K562 (cell line): Measurements from ENCODE around the gene IL18RAP. TPM values are rescaled to one million over a fixed set of nuclear protein-coding genes. Genes with fewer than 3 reads are reported as not detected.

Experiments
- CBX5 ChIP-seq: IDR thresholded peaks from 2 replicates; pipeline ENCODE4 v1.6.1; 2014; ENCODE audit warnings: low read depth, borderline replicate concordance
- CCNT2 ChIP-seq: IDR thresholded peaks from 2 replicates; pipeline ENCODE4 v1.6.1; 2011; ENCODE audit warnings: borderline replicate concordance, low read depth, mild to moderate bottlenecking, moderate library complexity, mixed read lengths, low read length; ENCODE audit not compliant: insufficient read length; ENCODE audit errors: extremely low read depth
- CREB5 ChIP-seq: fragments of 250-450 bp; sonication (Bioruptor Pico); IDR thresholded peaks from 2 replicates; pipeline ENCODE4 v1.5.0; 2020; ENCODE audit warnings: mild to moderate bottlenecking
- CXXC5 ChIP-seq: fragments of 250-450 bp; sonication (Bioruptor Pico); IDR thresholded peaks from 2 replicates; pipeline ENCODE4 v1.8.0; 2022; ENCODE audit warnings: inconsistent platforms, mild to moderate bottlenecking, moderate library complexity
- DMBX1 ChIP-seq: fragments of 250-450 bp; sonication (Bioruptor Pico); IDR thresholded peaks from 2 replicates; pipeline ENCODE4 v1.8.0; 2022; ENCODE audit warnings: inconsistent platforms, mild to moderate bottlenecking, moderate library complexity, borderline replicate concordance
- ELF2 ChIP-seq: fragments of 250-450 bp; sonication (Bioruptor Pico); IDR thresholded peaks from 2 replicates; pipeline ENCODE4 v1.5.0; 2021; ENCODE audit warnings: mild to moderate bottlenecking
- GTF2A2 ChIP-seq: IDR thresholded peaks from 2 replicates; pipeline ENCODE4 v1.6.1; 2016; ENCODE audit warnings: mild to moderate bottlenecking, missing genetic modification characterization, missing compliant biosample characterization
- HDAC3 ChIP-seq: fragments of 450-650 bp; IDR thresholded peaks from 2 replicates; pipeline ENCODE4 v1.6.1; 2018; ENCODE audit warnings: borderline replicate concordance, mild to moderate bottlenecking, moderate library complexity; ENCODE audit not compliant: partially characterized antibody
- LEF1 ChIP-seq: fragments of 450-650 bp; IDR thresholded peaks from 2 replicates; pipeline ENCODE4 v1.6.1; 2016; ENCODE audit warnings: mild to moderate bottlenecking
- MAFG ChIP-seq: fragments of 450-650 bp; conservative IDR thresholded peaks from 2 replicates; pipeline ENCODE4 v1.6.1; 2016; ENCODE audit warnings: missing genetic modification characterization, missing compliant biosample characterization
- MXI1 ChIP-seq: IDR thresholded peaks from 2 replicates; pipeline ENCODE4 v1.6.1; 2011; ENCODE audit warnings: low read depth, mild to moderate bottlenecking, improper control_type of control experiment, low read length
- NCOA1 ChIP-seq: fragments of 450-650 bp; IDR thresholded peaks from 2 replicates; pipeline ENCODE4 v1.6.1; 2016; ENCODE audit warnings: low read depth
- NFRKB ChIP-seq: fragments of 450-650 bp; IDR thresholded peaks from 2 replicates; pipeline ENCODE4 v1.6.1; 2016; ENCODE audit warnings: low read depth
- NR4A1 ChIP-seq, 2 experiments: fragments of 250-450 bp in 1 of 2; fragments of 450-650 bp in 1 of 2; sonication (Bioruptor Pico) in 1 of 2; IDR thresholded peaks; 2 replicates each; pipeline versions ENCODE4 v1.4.0 to v1.6.1; 2016 to 2020; ENCODE audit warnings: mild to moderate bottlenecking in 2 of 2, missing compliant biosample characterization in 1 of 2, missing genetic modification characterization in 1 of 2, moderate library complexity in 1 of 2
- NUFIP1 ChIP-seq: fragments of 450-650 bp; IDR thresholded peaks from 2 replicates; pipeline ENCODE4 v1.6.1; 2018; ENCODE audit not compliant: partially characterized antibody
- RBFOX2 ChIP-seq: fragments of 200-400 bp; formaldehyde crosslinking; IDR thresholded peaks from 2 replicates; pipeline ENCODE4 v1.6.1; 2017; ENCODE audit warnings: low read depth, mild to moderate bottlenecking, low read length, moderate library complexity
- SNAPC5 ChIP-seq: fragments of 250-450 bp; sonication (Bioruptor Pico); IDR thresholded peaks from 2 replicates; pipeline ENCODE4 v1.8.0; 2021; ENCODE audit warnings: moderate library complexity, mild to moderate bottlenecking, inconsistent platforms
- SP2 ChIP-seq: IDR thresholded peaks from 2 replicates; pipeline ENCODE4 v1.6.1; 2011; ENCODE audit warnings: mild to moderate bottlenecking, low read depth, low read length, moderate library complexity; ENCODE audit not compliant: poor library complexity, severe bottlenecking; ENCODE audit errors: extremely low read depth
- TRIM24 ChIP-seq, 2 experiments: fragments of 450-650 bp; IDR thresholded peaks; 2 replicates each; pipeline ENCODE4 v1.6.1; 2016
- USF2 ChIP-seq: sonication (generic); formaldehyde crosslinking; IDR thresholded peaks from 2 replicates; pipeline ENCODE4 v1.5.0; 2020; ENCODE audit warnings: missing genetic modification reagents
- ZBTB2 ChIP-seq: fragments of 450-650 bp; IDR thresholded peaks from 2 replicates; pipeline ENCODE4 v1.6.1; 2016; ENCODE audit warnings: antibody characterized with exemption
- ZNF146 ChIP-seq: IDR thresholded peaks from one replicate; pipeline ENCODE4 v1.6.1; 2018; ENCODE audit warnings: missing compliant biosample characterization; ENCODE audit not compliant: unreplicated experiment
- ZNF197 ChIP-seq: fragments of 200-800 bp; sonication (Bioruptor generic); IDR thresholded peaks from 2 replicates; pipeline ENCODE4 v1.6.1; 2016; ENCODE audit warnings: low read depth, missing genetic modification characterization, missing compliant biosample characterization
- ZNF316 ChIP-seq: fragments of 450-650 bp; IDR thresholded peaks from 2 replicates; pipeline ENCODE4 v1.6.1; 2016
- ZNF589 ChIP-seq: fragments of 200-800 bp; sonication (Bioruptor generic); IDR thresholded peaks from 2 replicates; pipeline ENCODE4 v1.6.1; 2016; ENCODE audit warnings: low read depth, missing genetic modification characterization, missing compliant biosample characterization
- polyA plus RNA-seq, 8 experiments: library from polyadenylated mRNA; depleted of rRNA in 4 of 8; stranded (reverse) in 5 of 8; unstranded in 3 of 8; fragments of >200 nt; fragmentation: Nextera tagmentation in 2 of 8; fragmentation: Illumina TruSeq in 1 of 8; extraction: Ambion mirVana in 2 of 8; extraction: Trizol in 1 of 8; gene quantifications; 2 replicates each; pipeline versions ENCODE4 v1.2.1 to v1.2.3, GENCODE V29; 2011 to 2014; ENCODE audit warnings: inconsistent platforms in 1 of 8, missing spikeins in 1 of 8
- total RNA-seq, 7 experiments: library from RNA; depleted of rRNA in 6 of 7; stranded (reverse); fragments of >200 nt in 6 of 7; fragmentation: Illumina TruSeq in 2 of 7; extraction: Trizol in 2 of 7; gene quantifications; 2 replicates each; pipeline versions ENCODE4 v1.2.1 to v1.2.3, GENCODE V29; 2011 to 2021; ENCODE audit warnings: low replicate concordance in 1 of 7

IL18RAP gene
- total and polyA plus RNA-seq, 9 of the 15 experiments (the other 6 are each of a cell fraction or from before 2014, with no cell fraction given): 1.1 to 20.5 (median 5.8) TPM

GRCh38 chr2:102421890-102422759 is 835 bp upstream of the IL18RAP start (continued):
- peak; percentile 28; the same call in 1 of the 2 replicates for TF ChIP-seq ZBTB2
- peak; percentile 73; the same call in 1 of the 2 replicates for TF ChIP-seq DMBX1
- no peak for TF ChIP-seq NR4A1 (CRISPR knock-in tag; IDR thresholded peaks at IDR 0.05)
- TF ChIP-seq NR4A1 (tag; IDR thresholded peaks at IDR 0.05): peak; percentile 57; the same call in 1 of the 2 replicates
- 0 out of 2 replicates have a peak, but pooled peaks have one; percentile 66 for TF ChIP-seq ZNF197 (CRISPR knock-in tag)
- no peak for TF ChIP-seq RBFOX2
- 0 out of 2 replicates have a peak, but pooled peaks have one; percentile 5 for TF ChIP-seq MAFG (tag)
- no peak for TF ChIP-seq NUFIP1
- TF ChIP-seq CCNT2: peak; percentile 77
- no peak for TF ChIP-seq GTF2A2 (tag)
- TF ChIP-seq ZNF589: no peak; the same call in 1 of the 2 replicates
- TF ChIP-seq HDAC3: no peak
- TF ChIP-seq ELF2 (CRISPR knock-in tag): peak; percentile 76
- no peak for TF ChIP-seq LEF1
- no peak for TF ChIP-seq SP2
- peak; percentile 71 for TF ChIP-seq CXXC5 (CRISPR knock-in tag)
- TF ChIP-seq CBX5: no peak
- TF ChIP-seq ZNF316: no peak
- TF ChIP-seq MXI1: no peak
- 0 out of 2 replicates have a peak, but pooled peaks have one; percentile 53 for TF ChIP-seq NFRKB
- TF ChIP-seq ZNF146 (CRISPR knock-in tag): no peak
- no peak for TF ChIP-seq SNAPC5 (CRISPR knock-in tag)
- TF ChIP-seq NCOA1: no peak
- TF ChIP-seq USF2 (CRISPR knock-in tag): no peak
- TF ChIP-seq CREB5 (CRISPR knock-in tag): no peak
- peak; percentile 7 to 31; a peak in 2 of 4 replicates for TF ChIP-seq TRIM24 (IDR thresholded peaks at IDR 0.05)
